LNCAP (cell line): Measurements from ENCODE around the gene GLS.

ENCODE experiments used
- TF ChIP-seq, protein P1 (sequence below): fragments of 450-650 bp; IDR thresholded peaks from 2 replicates; pipeline ENCODE4 v1.5.1; 2017; ENCODE audit warnings: mild to moderate bottlenecking

GLS gene

DNA sequence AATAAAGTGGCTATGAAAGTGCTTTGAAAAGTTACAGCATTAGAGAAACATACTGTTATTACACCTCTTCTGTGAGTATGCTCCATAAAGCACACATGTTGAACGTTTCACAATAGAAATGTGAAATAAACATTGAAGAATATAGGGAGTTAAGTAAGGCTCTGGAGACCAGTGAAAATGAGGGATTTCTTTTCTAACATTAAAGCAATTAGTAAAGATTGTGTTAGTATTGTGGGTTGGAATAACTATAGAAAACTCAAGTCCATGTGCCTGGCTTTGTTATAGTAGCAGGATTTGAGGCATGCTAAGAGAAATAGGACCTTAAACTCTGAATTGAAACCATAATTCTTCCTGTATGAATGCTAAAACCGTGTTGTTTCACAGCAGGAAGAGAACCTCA lies 63.1 kb downstream of the GLS start:
- TF ChIP-seq, protein P1, sequence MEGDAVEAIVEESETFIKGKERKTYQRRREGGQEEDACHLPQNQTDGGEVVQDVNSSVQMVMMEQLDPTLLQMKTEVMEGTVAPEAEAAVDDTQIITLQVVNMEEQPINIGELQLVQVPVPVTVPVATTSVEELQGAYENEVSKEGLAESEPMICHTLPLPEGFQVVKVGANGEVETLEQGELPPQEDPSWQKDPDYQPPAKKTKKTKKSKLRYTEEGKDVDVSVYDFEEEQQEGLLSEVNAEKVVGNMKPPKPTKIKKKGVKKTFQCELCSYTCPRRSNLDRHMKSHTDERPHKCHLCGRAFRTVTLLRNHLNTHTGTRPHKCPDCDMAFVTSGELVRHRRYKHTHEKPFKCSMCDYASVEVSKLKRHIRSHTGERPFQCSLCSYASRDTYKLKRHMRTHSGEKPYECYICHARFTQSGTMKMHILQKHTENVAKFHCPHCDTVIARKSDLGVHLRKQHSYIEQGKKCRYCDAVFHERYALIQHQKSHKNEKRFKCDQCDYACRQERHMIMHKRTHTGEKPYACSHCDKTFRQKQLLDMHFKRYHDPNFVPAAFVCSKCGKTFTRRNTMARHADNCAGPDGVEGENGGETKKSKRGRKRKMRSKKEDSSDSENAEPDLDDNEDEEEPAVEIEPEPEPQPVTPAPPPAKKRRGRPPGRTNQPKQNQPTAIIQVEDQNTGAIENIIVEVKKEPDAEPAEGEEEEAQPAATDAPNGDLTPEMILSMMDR, result no peak

DNA sequence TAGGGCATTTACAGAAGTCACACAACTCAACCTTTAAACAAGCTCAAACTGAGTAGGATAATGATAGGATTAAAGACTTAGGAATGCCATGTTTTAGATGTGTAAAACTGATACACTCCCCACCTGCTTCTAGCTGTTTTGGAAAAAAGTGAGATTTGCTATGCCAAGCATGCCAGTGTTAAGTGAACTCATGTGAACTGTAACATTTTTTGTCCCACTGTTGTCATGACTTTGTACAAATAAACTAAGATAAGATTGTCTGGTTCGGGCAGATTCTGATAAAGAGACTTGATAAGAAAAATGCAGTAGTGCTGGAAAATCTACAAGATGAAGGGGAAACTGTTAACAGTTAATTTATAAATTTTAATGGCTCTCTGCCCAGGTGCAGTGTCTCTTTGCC lies 66.5 kb downstream of the GLS start:
- TF ChIP-seq, protein P1, result no peak

DNA sequence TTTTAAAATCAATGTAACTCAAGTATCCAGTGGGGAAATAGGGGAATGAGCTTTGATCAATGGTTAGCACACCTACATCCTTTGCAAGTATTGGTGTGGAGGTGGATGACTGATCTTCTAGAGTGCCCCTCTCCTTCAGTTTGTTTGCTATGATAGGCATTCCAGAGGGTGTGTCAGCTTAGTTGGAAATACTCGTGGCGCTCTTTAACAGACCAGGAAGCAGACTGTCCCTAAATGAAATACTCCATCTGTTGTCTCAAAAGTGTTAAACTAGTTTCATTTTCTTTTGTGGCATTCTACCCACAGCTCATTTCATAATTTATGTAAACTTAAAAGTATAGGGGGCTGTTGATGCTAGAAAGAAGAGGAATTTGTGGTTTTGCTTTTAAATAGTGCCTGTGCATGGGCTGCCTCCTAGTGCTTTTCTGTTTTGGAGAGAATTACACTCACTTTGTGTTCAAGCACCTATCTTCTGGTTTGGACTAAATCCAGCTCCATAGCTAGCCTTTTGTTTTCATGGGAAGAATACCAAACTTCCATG lies 67.2 kb downstream of the GLS start:
- TF ChIP-seq, protein P1, result no peak

DNA sequence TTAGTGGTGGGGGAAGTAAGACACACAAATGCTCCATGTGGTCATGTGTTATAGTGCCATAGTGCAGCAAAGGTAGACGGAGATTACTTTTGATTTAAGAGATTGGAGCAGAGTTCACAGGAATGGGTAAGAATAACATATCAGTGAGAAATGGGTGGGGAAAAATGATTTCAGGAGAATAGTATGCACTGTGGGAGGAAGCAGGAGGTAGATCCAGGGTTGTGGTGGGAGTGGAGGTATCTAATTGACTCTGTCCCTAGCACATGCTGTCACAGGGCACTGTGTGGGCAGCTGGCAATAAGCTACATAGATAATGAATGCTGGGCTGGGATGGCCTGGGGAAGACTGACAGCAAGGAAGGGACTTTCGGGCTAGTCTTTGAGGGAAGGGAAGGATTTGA lies 68.0 kb downstream of the GLS start:
- TF ChIP-seq, protein P1, result no peak

DNA sequence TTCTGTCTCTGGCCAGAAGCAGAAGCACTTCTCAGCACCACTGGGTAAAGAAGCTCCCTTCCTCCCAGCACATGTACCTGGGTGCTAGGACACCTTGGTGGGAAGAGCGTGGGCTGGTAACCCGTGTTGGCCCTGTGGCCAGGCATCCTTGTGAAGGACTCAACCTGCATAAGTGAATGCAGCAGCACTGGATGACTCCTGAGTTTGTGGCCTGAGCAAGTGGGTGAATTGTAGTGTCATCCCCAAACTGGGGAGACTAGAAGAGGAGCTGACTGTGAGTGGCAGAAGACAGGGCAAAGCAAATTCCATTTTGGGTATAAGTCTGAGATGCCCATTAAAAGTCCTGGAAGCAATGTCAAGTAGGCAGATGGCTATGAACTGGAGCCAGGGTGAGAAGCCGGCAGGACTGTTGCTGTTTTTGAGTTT lies 70.0 kb downstream of the GLS start:
- TF ChIP-seq, protein P1, result no peak

DNA sequence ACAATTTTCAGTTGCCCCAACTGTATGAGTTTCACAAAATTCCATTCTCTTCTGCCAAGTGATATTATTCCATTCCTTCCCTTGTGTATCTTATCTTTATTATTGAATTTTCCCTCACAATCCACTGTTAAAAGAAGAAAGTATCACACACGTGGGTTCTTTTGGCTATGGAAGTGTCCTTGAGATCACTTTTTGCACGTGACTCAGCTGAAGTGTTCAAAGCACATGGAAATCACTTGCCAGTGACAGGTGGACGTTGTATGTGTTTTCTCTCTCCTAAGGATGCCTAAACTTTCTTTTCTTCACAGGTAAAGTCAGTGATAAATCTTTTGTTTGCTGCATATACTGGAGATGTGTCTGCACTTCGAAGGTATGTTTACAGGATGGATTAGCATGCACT lies 72.6 kb downstream of the GLS start:
- TF ChIP-seq, protein P1, result no peak

DNA sequence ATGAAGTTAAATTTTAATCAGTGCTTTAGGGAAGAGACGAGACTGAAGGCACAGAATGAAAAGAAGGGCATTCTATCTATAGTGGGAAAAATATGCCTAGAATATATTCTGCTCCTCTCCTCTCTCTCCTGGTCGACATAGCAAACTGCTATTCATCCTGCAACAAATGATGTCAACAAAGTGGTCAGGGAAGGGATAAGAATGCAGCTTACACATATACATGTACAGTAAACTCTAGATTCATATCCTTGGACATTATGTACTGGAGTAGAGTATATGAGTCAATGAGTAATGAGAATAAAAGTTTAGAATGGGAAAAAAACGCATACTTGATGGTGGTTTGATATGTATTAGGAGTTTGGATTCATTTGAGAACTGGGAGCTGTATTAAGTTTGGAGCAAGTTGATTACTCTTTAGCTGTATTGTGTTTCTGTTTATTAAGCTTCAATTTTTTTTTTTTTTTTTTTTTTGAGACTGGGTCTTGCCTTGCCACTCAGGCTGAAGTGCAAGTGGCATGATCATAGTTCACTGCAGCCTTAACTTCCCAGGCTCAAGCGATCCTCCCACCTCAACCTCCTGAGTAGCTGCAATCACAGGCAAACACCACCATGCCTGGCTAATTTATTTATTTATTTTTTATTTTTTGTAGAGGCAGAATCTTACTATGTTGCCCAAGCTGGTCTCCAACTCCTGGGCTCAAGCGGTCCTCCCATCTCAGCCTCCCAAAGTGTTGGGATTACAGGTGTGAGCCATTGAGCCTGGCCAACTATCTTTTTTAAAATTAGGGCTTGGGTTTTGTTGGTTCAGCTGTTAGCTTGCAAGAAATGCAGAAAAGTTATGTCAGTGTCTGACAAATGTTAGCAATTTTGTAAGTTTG lies 79.5 kb downstream of the GLS start:
- TF ChIP-seq, protein P1, result no peak
